NCI-H1048 (cell line): ENCODE measurements around the gene TM9SF2.
"Not testable (repeated sequence)": the region's sequence is repeated elsewhere in the genome, so short reads cannot be mapped to it uniquely, and the experiment has no call there.

Experiments
- DNase-seq: peaks from one replicate; lab custom pipeline; 2025; lab: John Stamatoyannopoulos, UW

The TM9SF2 gene

GRCh38 chr13:99501184-99501847 is at the start of gene TM9SF2:
Gene TM9SF2 (plus strand): TSS chr13:99501472. CDS start chr13:99501607, 135 bp downstream.
- DNase-seq, result peak; percentile 86

GRCh38 chr13:99454518-99455183 is 46.6 kb upstream of the TM9SF2 start:
- no peak for DNase-seq

GRCh38 chr13:99459099-99459850 is 42.0 kb upstream of the TM9SF2 start:
- DNase-seq, result no peak

- not testable (repeated sequence) for DNase-seq
These were observed 40.5 kb upstream of the TM9SF2 start for GRCh38 chr13:99460802-99461201.

- DNase-seq, result no peak
These were observed 37.5 kb upstream of the TM9SF2 start for GRCh38 chr13:99463646-99464397.

- DNase-seq, result no peak
These were observed 36.8 kb upstream of the TM9SF2 start for GRCh38 chr13:99464441-99464949.

DNA sequence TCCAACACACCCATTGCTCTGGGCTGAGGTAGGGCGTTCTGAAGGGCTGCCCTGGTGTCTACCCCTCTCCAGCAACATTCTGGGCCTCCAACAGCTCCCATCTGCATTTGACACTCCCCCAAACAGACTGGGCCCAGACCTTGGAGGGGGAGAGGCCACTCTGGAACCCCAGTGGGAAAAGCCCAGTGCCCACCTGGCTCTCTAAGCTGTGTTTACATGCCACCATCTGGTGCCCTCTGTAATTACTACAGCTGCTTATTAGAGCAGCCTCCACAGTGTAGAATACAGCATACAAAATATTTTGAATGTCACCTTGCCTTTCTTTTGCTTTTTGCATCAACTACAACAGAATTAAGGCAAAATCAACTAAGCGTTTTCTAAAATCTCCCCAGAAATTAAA is 35.8 kb upstream of the TM9SF2 start:
- DNase-seq, result no peak

DNA sequence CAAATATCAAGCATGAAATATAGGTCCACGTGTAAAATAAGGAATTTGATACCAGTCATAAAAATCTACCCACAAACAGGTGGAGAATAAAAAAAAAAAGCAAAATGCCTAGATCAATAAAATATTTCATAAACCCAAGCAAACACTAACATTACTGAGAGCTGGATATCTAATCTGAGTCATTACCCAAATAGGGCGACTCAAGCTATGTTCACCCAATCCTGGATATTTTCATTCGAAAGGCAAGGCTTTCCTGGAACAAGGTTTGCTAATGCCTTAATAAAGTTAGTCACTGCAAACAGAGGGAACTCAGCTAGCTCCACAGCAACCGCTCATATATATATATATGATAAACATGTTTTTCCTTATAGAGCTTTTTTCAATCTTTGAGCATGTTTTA is 33.5 kb upstream of the TM9SF2 start:
- DNase-seq, result no peak

DNA sequence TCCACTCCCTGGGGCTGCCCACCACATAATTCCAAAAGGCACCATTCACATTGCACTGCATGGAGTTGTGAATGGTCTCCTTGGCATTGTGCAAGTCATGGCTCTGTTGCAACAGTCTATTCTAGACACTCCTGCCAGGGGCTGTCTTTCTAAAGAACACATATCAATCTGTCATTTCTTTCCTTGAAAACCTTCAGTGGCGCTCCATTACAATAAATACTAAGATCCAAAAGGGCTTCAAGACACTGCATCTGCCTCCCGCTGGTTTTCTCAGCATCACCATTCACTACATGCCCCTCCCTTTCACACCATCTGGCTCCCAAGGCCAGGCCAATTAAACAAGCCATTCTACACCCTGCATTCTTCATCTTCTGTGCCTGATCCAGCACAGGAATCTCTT is 32.2 kb upstream of the TM9SF2 start:
- DNase-seq, result no peak

DNA sequence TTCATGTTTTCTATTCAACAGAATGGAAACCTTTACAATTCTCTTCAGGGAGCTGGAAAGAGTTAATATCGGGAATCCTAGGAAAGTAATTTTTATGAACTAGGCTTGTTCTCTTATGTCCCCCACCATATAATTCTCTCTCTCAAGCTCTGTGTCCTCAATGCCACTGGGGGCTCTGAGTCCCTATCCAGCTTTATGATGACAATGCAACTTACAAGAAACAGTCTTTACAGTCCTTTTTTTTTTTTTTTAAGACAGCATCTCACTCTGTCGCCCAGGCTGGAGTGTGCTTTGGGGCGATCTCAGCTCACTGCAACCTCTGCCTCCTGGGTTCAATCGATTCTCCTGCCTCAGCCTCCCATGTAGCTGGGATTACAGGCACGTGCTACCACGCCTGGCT is 31.2 kb upstream of the TM9SF2 start:
- no peak for DNase-seq

DNA sequence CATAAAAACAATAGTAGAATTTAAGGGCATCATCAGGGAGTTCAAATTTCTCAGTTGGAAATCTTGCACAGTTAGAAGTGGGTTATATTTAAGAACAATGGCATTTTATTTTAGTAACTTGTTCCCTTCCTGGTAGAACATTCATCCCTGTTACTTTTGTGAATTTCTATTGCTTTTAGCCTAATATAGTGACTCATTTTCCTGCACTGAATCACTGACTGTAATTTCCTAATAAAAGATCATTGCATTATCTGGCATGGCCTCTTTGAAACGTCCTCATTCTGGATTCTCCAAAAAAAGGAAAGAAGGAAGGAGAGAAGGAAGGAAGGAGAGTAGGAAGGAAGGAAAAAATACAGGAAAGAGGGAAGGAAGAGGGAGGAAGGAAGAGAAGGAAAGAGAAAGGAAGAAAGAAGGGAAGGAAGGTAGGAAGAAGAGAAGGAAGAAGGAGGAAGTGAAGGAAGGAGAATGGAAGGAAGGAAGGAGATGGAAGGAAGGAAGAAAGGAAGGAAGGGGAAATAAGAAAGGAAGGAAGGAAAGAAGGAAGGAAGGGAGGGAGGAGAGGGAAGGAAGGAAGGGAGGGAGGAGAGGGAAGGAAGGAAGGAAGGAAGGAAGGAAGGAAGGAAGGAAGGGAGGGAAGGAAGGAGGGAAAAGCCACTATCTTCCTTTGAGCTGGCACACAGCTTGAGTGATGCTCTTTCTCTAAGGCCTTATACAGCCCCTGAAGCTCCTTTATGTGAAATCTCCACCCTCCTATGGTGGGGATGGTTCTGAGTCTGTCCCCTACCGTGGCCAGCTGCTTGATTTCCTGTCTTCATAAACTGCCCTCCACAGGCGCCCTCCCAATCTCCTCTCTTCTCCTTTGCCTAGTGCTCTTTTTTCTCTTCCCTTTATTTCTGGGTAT is 29.8 kb upstream of the TM9SF2 start:
- DNase-seq, result no peak

DNA sequence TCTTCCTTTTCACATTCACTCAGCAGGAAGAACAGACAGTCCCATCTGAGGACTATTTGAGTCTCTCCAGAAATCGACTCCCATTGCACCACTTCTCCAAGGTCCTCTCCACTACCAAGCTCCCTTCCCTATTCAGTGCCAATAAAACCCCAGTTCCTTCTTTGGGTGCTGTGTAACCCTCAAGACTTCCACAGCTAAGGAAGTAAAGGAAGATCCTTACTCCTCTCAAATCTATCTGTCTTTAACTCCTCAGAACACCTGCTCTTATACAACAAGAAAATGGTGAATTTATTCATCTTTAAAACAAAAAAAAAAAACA is 29.2 kb upstream of the TM9SF2 start:
- no peak for DNase-seq

GRCh38 chr13:99473515-99473914 is 27.8 kb upstream of the TM9SF2 start:
- DNase-seq, result no peak

DNA sequence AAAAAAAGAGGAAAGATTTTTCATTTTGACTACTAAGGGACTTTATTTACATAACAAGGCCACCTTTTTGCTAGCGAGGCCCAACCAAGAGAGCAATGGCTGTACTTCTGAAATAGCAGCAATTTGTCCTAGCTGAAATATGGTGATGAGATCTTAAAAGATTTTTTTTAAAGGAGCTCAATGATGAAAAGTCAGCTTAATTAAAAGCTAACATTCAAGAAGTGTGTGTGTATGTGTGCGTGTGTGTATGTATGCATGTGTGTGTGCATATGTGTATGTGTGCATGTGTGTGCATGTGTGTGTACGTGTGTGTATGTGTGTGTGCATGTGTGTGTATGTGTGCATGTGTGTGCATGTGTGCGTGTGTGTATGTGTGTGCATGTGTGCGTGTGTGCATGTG is 24.6 kb upstream of the TM9SF2 start:
- no peak for DNase-seq

- no peak for DNase-seq
These were observed 23.8 kb upstream of the TM9SF2 start for GRCh38 chr13:99477493-99477892.

DNA sequence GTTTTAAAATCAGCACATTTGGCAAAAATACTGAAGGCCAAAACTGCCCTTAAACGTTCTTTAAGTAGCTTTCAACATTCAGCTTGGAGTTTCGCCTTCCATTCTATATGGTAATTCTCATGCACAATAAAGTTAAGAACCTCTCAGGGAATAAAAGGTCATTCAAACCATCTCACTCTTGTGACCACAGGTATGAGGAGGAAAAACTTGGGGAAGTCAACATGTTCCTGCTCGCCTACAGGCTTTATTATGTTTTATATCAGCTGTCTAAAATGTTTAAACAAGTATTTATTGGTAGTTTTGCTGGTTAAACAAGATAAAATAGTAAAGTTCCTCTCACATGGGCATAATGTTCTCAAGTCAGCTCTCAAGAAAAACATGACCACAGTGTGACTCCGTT is 19.9 kb upstream of the TM9SF2 start:
- DNase-seq, result no peak

DNA sequence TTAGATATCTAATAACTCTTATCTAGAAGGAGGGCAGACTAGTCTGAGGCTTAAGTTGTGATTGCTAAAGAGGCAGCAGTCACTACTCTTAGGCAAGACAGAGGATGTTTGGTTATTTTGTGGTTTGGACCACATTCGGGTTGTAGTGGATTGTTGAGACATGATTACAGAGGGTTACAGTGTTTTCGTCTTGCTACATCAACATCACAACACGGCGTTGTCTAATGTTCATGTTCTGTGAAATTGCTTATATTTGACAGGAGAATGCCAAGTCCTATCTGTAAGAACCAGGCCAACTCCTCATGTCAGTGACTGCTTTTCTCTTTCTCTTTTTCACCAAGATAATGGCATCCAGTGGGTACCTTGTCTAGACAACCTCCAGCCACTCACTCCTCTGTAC is 16.8 kb upstream of the TM9SF2 start:
- DNase-seq, result no peak

DNA sequence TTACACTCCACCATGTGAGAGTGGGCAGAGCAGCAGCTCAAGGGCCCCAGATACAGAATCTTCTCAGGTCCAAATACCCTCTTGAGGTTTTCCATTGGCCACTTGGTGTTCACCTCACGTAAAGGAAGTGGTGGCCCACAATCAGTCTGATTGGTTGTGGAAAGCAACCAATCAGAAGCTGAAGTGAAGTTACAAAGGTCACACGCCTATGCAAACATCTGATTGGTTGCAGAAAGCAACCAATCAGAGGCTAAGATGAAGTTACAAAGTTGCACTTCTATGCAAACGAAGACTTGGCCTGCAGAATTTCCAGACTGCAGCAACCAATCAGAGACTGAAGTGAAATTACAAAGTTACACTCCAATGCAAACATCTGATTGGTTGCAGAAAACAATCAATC is 14.3 kb upstream of the TM9SF2 start:
- no peak for DNase-seq

DNA sequence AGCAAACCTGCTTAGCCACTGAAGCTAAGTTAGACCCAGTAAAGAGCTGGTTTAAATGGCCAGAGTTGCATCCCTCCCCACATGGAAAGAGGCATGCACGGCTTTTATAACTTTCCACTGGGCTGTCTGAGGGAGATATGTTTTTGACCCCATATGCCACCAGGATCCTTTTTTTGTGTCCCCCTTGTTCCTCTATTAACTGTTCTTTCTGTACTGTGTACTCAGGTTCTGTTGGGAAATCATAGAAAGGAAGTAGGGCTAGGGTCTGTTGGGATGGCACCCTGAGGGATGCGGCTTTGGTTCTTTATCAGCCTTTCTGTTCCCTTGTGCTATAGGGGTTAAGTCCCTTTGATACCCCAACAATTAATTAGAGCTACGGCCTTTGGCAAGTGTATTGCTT is 12.2 kb upstream of the TM9SF2 start:
- no peak for DNase-seq

DNA sequence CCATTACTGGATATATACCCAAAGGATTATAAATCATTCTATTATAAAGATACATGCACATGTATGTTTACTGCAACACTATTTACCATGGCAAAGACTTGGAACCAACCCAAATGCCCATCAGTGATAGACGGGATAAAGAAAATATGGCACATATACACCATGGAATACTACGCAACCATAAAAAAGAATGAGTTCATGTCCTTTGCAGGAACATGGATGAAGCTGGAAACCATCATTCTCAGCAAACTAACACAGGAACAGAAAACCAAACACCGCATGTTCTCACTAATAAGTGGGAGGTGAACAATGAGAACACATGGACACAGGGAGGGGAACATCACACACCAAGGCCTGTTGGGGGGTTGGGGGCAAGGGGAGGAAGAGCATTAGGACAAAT is 9.5 kb upstream of the TM9SF2 start:
- DNase-seq, result not testable (repeated sequence)

- DNase-seq, result no peak
These were observed 5.6 kb upstream of the TM9SF2 start for GRCh38 chr13:99495466-99496183.
